Heart left ventricle (tissue), 13 donors: Measurements from ENCODE around the gene PRKG1.
"Not testable (repeated sequence)": the region's sequence is repeated elsewhere in the genome, so short reads cannot be mapped to it uniquely, and the experiment has no call there.

Experiments
- CTCF ChIP-seq, 12 donors: fragments of 200-600 bp; sonication (generic) in 4 of 12; IDR thresholded peaks; one replicate each; pipeline versions ENCODE4 v1.5.0 to v1.8.0; 2018 to 2022; ENCODE audit warnings: antibody characterized with exemption in 12 of 12, mild to moderate bottlenecking in 5 of 12
- POLR2A ChIP-seq, 2 donors: fragments of 450-650 bp; IDR thresholded peaks; one replicate each; pipeline ENCODE4 v1.6.1; 2017; ENCODE audit warnings: antibody characterized with exemption in 2 of 2, mild to moderate bottlenecking in 2 of 2, moderate library complexity in 2 of 2
- donor health status: ischemic (EF 13 %, LVEDD 7.1; RV severe dilation, severe dysfunction).
- donor health status: DM: no; HTN: yes; CAD: no.
- donor health status: DM: no; HTN: no; CAD: no.
- donor health status: ischemic (EF 25% LVEDD 6.9; RV normal size, moderate dysfunction).
- donor health status: ischemic (EF 25% LVEDD 5.7; RV mildly dilated, moderate dysfunction).
- donor health status: ischemic (EF 35%, LVEDD 5.7; RV mildly dilated, moderate dysfunction).
- donor health status: nonischemic (EF 11% LVEDD 7.7; RV severe dilation, severe dysfunction).
- donor health status: DM: yes; HTN: yes; CAD: no.
- donor health status: PGD.
- donor health status: ischemic (EF 29% LVEDD 5.4; RV normal size, mild dysfunction).
- donor health status: nonischemic (EF 23%, LVEDD 6.1; RV moderate dilation, normal function).

DNA sequence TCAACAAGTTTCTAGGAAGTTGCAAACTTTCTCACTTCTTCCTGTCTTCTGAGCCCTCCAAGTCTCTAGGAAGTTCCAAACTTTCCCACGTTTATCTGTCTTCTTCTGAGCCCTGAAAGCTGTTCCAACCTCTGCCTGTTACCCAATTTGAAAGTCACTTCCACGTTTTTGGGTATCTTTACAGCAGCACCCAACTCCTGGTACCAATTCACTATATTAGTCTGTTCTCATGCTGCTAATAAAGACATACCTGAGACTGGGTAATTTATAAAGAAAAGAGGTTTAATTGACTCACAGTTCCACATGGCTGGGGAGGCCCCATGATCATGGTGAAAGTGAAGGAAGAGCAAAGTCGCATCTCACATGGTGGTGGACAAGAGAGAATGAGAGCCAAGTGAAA, 381.5 kb downstream of the PRKG1 start:
- TF ChIP-seq POLR2A, CTCF (IDR thresholded peaks at IDR 0.05): not testable (repeated sequence)
